Measurements from ENCODE around the gene CDX2.

Gene CDX2

DNA sequence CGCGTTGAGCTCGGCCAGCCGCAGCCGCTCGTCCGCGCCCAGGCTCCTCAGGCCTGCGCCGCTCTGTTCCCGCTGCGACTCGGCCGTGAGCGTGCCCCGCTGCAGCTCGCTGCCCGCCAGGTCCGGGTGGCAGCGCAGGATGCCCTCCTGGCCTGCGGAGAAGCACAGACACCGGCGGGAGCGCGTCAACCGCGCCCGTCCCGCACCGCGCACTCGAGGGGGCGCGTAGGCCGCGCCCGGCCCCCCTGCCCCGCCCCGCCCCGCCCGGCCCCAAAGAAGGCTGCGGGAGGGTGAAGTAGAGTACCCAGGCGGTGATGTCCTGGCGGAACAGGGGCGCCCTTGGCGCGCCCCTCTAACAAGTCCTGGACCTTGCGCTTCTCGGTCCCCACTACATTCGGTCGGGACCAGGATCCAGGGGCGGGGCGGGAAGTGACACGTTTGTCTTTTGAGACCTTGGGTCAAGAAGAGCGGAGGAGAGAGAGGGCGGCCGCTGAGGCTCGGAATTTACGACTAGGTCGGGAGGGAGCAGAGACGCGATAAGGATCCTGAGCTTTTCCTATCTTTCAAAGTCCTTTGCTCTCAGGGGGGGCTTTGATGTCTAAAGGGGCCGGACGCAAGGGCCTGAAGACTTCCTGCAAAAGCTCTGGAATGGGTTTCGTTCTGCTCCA, 9.3 kb upstream of the CDX2 start:
- DNase-seq, result no peak

DNA sequence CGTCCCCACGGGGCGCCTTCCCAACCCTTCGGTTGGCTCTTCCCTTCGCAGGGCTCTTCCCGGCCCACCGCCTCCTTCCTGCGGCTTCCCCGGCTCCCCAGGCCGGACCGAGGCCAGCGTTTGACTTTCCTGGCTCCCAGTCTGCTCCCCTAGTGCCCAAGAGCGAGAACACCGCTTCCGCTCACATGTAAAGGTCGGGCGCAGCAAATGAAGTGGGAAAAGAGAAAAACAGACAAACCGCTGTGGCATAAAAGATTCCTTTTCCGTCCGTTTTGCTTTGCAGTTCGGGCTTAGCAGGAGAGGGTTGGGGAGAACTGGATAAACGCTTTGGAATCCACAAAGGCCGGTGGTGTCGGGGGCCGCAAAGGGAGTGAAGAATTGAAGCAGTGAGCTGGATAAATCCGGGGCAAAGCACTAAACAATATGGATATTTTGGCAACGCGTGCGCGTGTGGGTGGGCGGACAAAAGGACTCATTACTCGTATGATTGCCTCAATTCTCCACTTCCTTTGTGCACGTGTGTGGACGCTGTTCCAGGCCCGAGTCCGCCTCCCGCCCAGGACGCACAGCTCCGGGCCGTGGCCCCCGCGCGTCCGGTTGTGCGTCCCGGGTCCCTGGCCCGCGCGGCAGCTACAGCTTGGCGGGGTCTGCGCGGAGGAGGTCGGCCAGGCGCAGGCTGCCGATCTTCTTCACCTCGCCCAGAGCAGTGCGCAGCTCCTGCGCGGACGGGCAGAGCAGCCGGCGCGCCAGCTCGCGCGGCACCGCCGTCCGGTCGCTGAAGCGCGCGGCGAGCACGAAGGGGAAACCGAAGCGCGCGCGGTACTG, 8.6 kb upstream of the CDX2 start:
- DNase-seq, result no peak

DNA sequence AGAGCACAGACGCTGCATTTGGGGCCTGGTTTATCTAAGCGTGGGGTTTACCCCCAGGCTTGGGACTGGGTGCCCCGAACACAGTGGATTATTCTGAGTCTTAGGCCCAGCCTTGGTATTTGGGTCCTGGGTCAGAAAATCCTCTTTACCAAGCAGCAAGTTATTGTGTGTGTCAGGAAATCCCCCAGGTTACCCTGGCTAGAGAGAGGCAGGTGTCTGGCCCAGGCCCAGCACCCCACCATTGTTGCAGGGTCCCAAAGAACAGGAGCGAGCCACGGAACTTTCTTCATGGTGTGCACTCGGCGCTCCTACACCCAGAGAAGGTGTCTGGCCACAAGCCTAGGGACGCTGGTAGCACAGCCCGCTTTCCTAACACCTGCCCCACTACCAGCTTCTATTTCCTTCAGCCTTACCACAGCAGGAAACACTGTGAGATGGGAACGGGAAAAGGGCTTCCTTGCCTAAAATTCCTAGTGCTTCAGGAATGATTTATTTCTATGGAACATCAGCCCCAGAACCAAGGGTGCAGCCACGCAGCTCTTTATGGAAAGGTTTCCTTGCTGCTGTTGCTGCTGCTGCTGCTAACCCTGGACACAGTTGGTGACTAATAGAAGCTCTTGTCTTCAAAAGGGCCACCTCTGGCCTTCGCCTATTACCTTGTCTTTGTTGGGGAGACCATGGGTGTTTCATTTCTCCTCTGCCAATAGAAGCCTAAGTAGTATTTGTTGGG, 7.4 kb upstream of the CDX2 start:
- no peak for DNase-seq

DNA sequence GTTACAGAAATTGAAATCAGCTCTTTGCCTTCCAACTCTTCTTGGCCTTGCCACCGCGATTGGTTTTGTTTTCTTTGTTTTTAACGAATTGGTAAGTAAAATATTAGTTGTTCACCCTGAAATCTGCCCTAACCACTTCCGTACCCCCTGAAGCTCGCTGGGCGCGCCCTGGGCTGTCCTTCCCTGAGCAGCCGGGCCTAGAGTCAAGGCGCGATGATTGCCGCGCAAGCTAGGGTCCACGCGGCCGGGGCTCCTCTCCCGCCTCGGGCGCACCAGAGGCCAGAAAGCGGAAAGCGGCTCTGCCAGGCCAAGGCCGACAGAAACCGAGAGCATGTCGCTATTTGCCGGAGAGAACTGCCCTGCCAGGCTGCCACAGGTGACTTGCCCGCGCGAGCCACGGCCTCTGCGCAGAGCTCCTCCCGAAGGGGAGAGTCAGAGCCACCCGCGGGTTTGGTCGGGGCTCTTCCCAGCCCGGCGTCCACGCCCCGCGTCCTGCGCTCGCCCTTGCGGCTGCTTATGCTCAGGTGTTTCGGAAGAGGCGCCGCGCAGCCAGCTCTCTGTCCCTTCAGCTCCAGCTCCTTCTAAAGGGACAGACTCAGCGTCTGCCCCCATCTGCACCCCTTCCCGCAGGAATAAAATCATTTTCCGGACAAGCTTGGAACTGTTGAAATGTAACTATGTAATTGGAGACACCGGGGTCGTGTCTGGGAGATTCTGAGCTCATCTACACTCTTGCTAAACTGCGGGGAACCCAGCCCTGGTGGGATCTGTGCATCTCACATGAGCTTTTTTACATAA, 6.6 kb upstream of the CDX2 start:
- DNase-seq, result no peak

DNA sequence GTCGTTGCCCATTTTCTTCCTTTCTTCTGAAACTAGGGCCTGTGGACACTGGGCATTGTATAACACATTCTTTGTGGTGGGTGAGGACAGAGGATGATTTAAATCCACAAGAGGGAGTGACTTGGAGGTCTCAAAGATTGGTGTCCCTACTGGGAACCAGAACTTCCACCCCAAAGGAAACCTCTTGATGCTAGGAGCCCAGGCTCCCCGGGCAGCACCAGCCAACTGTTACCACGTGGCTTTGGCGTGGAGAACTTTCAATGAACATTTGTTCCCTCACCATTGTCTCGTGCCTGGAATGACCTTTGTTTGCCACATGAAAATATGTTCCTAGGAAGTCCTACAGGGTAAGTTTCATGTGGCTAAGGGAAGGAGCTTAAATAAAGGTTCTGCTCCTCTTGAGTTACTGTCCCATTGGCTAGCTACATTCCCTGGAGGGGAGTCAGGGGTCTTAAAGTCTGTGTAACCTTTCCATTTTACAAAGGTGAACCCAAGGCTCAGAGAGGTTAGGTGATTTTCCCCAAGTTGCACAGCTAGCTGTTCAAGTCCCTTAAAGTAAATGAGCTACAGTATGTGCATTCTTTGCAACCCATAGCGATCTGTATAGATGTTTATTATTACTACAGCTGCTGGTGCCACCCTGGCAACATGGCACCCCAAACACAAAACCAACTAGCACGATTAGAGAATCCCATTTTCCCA, 5.0 kb upstream of the CDX2 start:
- no peak for DNase-seq

DNA sequence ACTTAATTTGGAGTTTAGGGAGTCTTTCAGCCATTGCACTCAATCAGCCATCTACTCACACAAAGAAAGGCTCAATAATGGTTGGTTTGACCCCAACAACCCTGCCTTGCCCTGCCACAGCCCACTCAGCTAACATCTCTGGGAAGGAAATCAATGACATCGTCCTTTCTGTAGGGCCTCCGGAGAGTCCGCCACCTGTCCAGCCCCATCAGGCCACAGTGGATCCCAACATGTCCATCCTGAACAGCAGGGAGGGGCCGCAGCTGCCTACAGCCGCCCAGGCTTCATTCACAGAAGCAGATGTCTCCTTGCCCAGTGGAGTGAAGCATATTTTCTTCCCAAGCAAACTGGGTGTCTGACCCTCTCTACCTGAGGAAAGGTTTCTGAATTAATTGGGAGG, 4.2 kb upstream of the CDX2 start:
- DNase-seq, result no peak

DNA sequence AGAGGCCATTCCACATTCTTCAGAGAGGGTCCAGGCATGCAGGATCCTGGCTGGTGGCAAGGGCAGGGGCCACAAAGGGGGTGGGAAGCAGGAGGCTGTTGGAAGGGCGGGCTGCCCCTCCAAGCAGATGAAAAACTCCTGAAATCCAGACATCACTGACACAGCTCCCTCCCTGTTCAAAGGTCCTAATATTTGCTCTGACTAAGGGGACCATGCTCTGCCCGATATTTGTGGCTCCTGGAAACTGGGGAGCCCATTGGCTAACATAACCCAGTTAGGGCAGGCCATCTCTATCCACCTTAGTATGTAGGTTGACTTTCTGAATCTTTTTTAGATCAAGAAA, 3.3 kb upstream of the CDX2 start:
- no peak for DNase-seq

DNA sequence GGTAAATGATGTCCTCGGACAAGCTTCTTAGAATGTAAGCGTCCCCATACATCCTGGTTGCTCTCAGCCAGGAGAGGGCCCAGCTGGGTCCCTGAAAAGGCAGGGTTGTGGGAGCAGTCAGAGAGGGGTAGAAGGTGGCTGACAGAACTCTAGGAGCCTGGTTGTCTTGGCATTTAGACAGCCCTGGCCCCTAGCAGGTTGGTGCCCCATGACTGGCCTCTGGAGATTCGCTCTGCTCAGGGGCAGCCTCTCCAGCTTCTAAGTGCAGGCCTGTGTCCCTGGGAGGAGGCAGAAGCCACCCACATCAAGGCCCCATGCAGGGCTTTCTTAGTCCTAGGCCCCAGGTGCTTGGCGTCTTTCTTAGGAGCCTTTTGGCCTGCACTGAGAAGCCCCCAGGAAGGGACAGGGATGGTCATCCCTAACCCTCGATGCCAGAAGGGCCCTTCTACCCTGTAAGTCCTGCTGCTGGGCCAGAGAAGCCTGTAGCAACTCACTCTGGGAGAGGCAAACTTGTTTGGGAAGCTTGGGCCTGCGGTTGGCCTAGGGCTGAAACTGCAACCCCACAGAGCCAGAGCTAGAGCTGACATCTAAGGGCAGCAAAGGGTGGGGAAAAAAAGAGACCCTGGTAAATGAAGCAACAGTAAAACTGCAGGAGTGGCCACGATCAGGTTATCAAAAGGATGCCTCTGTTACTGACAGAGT, 2.8 kb upstream of the CDX2 start:
- DNase-seq, result no peak

DNA sequence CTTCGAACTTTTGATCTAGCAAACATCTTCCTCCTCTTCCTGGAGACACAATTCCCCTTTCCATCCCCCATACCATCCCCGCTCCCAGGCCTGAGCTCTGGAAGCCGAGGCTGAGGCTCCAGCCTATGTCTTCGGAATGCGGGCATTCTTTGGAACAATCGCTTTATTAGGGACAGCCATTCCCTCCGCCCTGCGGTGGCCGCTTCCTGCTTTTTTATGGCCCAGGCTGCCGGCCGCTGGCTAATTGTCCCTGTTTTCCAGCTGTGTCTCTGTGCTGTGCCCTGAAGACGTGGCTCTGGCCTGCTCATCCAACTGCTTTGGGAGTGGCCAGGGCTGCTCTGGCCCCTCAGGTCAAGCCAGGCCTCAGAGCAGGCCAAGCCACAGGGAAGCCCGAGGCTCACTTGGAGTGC, 2.1 kb upstream of the CDX2 start:
- DNase-seq, result no peak

DNA sequence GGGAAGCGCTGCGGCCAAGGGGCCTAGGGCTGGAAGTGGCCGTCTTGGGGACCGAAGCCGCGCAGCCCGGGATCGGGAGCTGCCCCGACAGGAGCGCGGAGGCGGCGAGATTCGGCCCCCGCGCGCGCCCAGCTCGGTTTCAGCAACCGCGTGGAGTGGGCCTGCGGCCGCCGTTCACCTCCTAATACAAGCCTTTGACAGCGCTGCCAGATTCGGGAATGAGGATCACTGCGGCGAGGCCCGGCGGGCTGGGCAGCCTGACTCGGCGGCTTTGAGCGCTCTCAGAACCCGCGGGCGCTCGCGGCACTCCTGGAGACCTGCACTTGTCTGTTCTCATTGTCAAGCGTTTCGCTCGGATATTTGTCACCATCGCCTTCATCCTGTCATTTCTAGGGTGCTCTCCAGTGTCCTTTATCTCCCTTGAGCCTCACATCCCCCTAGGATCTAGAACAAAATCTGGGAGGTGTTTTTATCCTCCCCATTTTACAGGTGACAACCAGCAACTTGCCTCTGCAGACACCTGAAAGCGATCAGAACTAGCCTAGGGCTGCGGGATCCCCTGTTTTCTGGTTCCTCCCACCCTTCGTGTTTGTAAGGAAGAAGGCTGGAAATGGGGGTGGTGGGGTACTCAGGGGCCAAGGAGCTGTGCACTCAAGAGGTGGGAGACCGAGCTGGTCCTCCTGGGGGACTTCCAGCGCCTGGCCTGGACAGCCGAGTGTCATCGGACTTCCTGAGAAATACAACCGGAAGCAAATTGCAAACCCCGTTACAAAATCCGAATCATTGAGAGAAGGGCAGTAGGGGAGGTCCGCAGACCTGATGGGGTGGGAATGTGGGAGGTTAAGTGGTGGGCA, 1.5 kb upstream of the CDX2 start:
- DNase-seq, result no peak

DNA sequence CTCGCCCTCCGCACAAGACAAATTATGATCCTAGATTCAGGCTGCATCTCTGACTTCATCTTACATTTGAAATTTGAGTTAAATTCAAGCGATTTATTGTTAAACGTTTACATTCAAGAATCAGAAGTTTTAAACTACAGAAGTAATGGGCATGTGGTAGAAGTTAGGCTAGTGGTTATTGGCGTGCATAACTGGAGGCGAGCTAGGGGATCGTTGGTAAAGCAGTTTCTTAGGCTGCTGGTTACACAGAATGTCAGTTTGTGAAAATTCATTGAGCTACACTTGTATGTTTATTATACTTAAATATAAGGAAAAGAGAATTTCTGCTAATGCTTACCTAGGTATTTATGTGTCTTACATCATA, 733 bp upstream of the CDX2 start:
- DNase-seq, result no peak

DNA sequence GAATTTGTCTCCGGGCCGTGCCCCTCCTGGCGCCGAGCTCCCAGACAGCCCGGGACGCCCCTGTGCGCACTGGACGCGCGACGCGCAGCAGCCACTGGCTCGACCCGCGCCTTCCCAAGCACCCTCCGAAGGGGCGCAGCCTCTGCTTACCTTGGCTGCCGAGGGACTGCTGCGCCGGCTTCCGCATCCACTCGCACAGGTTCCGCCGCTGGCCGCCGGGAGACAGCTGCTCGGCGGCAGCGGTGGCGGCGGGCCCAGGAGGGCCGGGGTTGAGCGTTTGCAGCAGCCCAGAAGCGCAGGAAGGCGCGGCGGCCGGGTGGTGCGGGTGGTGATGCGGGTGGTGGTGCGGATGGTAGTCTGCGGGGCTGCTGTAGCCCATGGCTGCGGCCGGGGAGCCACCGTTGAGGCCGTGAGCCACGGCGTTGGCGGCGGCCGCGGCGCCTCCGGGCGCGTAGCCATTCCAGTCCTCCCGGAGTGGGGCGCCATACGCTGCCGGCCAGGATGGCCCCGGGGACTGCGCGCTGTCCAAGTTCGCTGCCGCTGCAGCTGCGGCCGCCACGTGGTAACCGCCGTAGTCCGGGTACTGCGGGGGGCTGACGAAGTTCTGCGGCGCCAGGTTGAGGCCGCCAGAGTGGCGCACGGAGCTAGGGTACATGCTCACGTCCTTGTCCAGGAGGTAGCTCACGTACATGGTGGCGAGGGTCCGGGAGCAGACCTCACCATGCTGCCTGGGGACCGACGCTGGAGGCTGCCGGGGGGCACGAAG, 616 bp downstream of the CDX2 start:
- DNase-seq, result no peak

DNA sequence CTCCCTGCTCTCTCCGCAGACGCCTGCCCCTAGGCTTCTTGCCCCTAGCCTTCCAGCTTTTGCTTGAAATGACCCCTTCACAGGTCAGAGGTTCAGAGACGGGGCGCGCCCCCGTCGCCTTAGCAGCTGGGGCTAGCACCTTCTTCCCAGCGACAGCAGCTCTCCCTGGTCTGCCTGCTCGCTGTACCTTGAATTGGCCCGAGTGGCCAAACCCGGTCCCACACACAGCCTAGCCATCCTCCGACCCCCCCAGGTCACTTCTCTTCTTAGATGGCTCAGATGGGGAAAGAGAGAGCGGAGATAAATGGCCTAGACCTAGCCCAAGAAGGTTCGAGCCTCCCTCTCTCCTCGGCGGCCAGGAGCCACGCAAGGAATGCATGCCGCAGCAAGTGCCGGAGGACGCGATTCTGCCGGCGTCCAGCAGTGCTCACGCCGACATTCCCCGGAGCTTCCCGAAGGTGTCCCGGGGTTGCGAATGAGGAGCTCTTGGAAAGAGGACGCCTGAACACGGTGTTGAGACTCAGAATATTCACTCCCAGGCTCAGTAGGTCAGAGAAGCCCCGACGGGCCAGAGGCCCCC, 1.3 kb downstream of the CDX2 start:
- no peak for DNase-seq

DNA sequence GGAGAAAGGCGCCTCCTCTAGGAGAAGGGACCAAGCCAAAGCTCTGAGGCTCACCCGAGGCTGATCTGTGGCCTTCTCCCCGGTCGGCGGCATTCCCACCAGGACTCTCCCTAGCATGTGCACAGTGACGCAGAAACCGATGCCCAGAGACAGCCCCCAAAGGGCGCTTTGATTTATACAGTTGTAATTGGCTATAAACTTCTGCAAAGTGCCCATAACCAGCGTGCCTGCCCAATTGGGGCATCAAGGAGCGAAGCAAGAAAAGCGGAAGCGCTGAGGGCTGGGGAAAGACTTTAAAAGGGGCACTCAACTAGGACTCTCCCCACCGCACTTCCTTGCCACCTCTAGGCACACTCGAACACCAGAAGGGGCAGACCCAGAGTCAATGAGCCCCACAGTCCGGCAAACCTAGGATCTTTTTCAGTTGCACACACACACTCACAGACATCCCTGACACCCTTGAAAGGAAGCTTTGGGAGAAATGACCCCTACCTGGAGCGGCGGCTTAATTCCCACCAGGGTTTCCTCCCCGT, 1.8 kb downstream of the CDX2 start:
- DNase-seq, result no peak

DNA sequence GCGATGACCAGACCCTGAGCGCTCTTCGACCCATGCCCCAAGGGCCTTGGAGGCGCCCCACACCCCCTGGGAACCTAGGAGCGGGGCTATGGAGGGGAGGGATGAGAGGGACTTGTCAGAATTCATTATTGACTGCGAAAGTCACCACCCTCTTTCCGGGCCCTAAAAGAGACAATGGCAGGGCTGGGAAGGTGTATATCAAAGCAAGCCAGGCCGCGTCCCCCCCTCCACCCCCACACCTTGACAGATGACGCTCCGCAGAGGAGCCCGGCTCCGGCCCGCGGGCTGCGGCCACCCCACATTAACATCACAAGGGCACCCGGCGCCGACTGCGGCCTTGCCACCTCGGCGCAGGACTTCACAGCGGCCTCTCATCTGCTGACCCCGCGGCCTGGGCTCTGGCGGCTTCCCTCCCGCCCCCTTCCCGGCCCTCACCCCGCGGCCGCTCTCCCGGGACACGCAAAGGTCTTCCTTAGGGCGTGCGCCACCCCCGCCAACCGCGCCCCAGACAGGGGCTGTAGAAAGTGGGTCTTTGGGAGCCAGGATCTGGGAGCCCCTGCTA, 2.4 kb downstream of the CDX2 start:
- no peak for DNase-seq

DNA sequence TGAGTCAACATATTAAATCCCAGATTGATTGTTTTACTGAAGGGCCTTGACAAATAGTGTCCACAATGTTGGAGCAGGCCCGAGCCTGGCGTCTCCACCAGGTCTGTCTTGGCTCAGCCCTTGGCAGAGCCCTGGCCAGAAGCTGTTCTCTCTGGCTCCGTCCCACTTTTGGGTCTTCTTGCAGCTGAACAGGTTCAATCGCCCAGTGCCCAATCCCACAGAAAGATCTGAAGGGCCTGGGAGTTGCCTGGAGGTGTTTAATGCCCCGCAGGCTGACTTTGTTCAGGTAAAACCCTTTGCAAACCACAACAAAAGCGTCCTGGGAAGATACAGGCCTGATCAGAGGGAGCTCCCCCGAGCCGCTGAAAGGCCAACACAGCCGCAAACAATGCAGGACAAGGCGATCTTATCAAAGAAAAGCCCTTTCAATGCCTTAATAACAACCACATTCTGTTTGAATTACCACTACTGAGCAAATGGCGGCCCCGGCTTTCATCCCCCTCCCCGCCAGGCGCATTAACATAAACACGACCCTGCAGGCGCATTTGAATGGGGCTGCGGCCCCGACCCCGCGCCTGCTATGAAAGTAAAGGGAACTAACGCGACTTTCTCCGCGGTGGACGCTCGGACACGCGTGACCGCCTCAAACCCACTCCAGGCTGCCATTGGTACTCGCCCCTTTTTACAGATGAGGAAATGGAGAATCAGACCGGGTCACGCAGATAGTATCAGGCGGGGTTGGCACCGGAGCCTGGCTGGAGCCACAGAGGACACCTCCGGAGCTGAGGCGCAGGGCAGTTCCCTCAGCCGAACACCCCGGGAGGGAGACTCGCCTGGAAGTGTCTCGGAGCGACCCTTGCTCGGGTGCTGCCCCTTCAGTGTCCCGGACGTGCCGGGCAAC, 3.1 kb downstream of the CDX2 start:
- DNase-seq, result no peak

DNA sequence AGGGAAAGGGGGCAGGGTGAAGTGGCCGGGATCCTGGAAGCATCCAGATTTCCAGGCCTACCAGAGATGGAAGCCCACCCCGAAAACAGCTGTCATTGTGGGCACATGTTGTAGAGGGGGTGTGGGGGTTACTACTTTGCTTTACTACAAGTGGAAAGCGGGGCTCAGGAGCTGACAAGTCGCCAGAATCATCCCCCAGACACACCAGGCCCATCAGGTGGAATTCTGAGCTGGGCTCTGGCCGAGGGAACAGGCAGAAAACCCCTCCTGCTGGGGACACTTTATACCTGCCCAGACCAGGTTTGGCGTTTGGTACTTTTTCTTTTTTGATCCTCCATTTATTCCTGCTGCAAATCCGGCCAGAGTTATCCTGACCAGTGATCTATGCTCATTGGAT, 3.8 kb downstream of the CDX2 start:
- no peak for DNase-seq

DNA sequence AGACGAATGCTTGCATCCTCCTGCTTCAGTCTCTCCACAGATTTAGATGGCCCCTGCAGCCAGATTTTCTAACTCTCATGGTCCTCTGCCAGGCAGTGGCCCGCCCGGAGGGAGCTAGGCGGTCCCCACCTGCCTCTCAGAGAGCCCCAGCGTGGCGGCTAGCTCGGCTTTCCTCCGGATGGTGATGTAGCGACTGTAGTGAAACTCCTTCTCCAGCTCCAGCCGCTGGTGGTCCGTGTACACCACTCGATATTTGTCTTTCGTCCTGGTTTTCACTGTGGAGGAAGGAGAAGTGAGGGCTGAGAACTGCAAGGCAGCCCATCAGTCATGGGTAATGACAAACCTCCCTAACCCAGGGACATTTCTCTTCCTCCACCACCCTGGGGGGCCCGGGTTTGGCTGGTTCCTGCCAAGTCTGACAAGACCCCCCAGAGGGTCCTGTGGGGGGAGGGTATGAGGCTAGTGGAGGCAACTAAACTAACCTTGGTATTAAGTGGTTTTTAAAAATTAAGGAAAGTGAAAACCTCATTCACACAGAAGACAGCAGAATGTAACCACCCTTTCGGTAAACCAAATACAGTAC, 4.3 kb downstream of the CDX2 start:
- DNase-seq, result no peak
